HG03060 (cell line): ENCODE results near the gene COL16A1.

Source experiments
- ATAC-seq: cut with Tn5 transposase; IDR thresholded peaks from one replicate; pipeline ENCODE4 v1.9.1; 2021; ENCODE audit warnings: low read depth, moderate number of reproducible peaks; ENCODE audit not compliant: unreplicated experiment

The COL16A1 gene

DNA sequence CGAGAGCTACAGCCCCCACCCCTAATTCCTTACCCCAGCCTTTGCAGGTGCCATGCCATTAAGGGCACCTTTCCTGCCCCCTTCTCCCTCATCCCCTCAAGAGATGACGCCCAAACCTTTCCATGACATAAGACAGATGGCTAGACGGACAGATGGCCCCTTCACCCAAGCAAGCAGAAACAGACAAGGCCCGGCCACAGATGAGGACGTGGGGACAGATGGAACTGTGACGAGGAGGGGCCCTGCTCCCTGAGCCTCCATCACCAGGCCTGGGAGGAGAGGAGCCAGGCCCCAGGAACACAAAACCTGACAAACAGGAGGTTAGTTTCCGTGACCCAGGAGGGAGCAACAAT, 34.4 kb downstream of the COL16A1 start:
- ATAC-seq, result no peak

DNA sequence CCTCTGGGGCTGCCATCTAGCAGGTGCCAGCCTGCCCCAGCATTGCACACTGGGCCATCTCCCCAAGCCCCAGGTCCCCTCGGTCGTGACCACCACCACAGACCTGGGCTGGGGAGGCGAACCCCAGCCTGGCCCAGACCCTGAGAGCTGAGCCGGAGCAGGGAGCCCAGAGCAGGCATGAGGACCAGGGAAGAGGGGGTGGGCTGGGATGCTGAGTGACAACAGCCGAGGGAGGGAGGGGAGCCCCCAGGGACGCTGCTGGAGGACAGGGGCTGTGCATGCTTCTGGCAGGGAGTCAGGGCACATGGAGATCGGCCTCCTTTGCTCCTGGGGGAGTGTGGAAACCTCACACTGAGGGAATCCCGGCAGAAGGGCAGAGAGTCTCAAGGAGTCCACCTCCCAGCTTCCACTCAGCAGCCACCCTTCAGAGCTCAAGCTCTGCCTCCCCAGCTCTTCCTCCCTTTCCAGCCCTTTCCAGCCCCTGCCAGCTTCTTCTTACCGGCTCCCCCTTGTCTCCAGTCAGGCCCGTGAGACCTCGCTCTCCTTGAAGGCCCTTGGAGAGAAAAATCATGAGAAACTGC, 35.4 kb downstream of the COL16A1 start:
- no peak for ATAC-seq

DNA sequence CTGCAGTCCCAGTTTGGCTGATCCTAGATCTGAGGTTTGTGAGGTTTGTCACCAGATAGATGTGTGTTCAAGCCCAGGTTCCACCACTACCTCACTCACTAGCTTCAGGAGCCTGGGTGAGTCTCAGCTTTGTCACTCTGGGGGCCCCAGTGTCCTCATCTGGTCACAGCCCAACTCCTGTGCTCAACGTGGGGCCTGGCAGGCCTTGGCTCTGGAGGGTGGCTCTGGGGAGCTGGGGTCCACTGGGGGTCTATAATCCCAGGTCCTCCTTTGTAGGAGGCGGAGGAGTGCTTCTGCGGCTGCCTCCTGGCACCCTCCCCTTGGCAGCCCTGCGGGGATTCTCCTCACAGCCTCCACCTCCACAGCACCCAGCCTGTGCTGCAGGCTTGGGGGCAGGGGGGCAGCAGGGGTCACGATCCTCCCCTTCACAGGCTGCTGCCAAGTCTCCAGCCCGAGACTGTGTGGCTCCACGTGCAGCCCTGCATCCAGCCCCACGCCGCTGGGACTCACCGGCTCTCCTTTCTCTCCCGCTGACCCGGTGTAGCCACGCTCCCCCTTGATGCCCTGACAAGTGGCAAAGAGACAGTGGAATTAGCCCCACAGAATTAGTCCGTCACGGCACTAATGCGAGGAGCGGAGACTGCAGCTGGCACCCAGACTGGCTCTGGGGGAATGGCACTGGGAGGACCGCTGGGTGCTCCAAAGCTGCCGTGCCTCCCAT, 36.6 kb downstream of the COL16A1 start:
- no peak for ATAC-seq

DNA sequence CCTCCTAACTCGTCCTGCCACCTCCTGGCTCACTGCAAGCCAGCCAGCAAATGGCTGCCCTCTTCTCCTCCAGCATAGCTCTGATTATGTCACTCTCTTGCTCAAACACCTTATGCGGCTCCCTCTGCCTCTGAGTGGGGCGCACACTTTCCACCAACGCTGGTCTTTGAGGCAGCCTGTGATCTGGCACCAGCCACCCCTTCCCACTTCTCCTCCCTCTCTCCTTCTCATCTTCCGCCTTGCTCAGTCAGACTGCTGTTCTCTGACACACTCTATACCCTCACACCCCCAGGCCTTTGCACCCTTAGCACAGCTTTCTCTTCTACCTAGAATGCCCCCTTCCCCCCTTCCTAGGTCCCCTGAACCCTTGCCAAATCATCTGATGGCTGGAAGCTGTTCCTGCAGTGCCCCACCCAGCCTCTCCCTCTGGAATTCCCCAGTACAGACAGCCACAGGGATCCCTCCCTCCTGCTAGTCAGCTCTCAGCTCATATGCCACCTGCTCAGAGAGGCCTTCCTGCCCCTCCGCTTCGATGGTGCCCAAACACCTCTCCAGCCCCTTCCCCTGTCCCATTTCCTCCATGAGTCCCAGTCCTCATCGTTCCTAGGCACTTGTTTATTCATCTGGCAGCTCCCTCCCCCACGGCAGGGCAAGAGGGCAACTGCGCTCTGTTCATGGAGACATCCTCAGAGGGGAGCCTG, 37.4 kb downstream of the COL16A1 start:
- ATAC-seq, result no peak

DNA sequence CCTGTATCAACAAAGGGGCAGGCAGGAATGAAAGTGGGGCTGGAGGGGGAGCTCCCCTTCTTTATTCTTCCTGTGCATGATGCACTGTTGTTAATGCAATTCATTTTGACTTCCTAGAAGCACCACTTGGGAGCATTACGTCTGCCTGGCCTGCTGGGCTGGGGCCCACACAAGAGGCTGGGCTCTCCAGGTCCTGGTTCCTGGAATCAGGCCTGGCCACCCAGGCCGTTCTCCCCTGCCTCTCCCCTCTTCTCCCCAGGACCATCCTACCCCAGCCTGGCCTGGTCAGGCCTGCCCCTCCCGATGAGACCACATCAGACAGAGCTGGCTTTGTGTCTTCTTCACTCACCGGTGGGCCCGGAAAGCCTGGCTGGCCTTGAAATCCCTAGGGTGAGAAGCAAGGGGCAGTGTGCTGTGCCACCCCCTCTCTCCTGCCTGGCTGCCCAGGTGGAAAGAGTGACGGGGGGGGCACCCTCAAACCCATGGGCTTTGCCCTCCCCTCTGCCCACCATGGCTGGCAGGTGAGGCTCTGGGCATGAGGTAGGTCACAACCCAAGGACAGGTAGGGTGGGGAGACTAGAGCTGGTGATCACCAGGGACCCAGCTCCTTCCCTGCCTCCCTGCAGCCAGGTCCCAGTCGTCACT, 38.5 kb downstream of the COL16A1 start:
- no peak for ATAC-seq

DNA sequence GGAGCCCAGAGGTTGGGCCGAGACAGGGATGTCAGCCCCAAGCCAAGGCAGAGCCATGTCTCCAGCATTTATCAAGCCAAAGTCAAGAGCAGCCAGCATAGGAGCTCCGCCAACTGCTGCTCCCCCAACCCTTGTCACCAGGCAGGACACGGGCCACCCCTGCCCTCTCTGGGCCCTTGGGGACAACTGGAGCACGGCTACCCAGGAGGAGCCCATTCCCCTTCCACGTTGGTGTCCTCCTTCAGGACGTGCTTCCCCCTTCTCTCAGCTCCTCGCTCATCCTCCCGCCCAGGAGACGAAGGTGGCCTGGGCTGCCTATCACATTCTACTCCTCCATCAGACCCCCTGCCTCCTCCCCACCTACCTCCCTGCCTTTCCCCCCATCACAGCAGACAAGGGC, 39.3 kb downstream of the COL16A1 start:
- ATAC-seq, result no peak

DNA sequence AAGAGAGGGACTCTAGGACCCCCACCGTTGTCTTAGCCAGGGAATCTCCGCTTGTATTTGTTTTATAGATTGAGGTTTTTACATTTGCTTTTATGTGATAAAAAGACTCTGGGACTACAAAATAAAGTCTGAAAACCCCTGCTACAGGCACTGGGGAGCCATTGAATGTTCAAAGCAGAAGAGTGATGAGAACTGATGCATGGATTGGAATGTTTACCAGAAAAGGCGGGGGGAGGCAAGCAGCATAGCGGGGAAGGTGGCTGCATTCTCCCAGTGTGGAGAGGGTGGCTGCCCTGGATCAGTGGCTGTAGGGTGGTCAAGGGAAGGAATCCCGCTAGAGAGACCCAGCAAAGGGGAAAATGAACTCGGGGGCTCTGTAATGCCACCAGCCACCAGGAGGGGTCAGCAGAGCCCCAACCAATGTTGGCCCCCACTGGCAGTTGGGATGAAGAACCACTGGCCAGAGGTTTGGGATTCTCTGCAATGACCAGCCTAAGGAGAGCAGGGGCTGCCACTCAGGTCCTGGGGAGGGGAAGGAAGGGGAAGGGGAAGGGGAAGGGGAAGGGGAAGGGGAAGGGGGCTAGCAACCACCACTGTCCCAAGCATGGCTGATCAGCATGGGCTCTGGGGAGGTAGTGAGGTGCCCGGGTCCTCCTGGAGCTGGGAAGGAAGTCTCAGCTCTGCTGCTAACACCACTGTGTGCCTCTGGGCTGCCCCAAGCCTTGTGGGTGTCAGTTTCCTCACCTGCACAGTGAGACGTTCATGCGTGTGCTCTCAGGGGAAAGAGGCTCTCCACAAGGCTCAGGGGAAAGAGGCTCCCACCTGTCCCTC, 40.0 kb downstream of the COL16A1 start:
- no peak for ATAC-seq

DNA sequence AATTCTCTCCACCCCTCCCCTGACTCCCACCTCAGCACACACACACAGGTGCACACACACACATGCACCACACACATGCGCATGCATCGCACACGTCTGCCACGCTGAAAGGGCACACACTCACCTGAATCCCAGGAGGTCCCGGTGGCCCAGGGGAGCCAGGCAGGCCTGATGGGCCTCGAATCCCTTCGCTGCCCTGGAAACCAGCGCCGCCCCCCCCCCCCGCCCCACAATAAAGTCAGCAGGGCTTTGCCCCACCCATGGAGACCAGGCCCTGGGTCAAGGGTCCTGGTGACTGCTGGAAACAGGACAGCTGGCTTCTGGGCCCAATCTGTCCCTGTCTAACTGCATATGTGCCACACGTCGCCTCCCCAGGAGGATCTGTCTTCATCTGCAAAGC, 41.4 kb downstream of the COL16A1 start:
- ATAC-seq, result no peak

DNA sequence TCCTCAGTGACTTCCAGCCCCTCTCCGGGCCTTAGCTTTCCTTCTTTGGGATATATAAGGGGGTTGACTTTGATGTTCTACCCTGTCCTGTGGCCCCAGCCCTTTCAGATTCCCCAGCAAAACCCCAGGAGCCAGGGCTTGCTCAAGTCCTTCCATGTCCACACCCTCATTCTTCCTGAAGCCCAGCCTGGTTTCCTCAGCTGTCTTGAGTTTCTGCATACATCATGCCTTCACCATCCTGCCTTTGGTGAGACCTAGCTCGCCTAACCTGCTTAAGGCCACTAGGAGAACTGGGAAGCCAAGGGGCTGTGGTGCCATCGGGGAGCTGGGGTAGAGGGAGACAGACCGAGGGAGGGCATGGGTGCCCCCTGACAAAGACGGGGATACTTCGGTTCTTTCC, 42.0 kb downstream of the COL16A1 start:
- ATAC-seq, result no peak

DNA sequence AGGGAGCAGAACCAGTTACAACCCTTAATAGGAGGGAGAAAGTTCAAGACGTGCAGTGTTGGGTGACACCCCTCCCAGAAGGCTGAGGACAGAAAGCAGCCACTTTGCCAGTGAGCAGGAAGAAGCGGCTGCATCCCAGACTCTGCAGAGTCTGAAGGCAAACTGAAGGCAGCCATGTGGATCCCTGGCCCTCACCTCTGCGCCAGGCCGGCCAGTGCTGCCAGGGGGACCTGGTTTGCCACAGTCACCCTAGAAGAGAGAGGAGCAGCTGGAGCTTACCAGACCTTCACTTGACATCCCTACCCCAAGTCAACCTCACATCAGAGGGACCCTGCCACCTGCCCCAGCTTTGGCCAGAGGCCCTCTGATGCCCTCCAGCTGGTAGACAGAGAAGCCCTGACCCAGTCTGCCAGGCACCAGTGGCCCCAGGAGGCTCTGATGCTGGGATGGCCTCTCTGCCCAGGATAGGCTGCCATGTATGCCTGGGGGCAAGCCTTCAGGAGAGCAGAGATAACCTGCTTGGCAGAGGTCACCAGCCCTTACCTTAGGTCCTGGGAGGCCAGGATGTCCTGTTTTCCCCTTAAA, 42.9 kb downstream of the COL16A1 start:
- no peak for ATAC-seq

DNA sequence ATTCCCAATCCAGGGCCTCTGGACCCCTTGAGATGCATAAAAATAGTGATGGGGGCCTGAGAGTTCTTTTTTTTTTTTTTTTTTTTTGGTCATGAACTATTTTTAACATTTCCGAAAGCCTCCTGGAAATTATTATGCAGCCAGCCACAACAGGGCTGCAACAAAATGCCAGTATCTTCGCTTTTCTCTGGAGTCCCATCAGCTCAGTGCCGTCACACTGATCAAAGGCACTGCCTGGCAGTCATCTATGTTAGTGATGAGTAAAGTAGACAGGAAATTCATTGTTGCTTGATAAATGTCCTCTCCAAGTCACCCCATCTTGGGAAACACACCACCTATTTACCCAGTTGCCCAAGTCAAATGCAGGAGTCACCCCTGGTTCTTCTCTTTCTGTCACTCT, 43.9 kb downstream of the COL16A1 start:
- ATAC-seq, result no peak

DNA sequence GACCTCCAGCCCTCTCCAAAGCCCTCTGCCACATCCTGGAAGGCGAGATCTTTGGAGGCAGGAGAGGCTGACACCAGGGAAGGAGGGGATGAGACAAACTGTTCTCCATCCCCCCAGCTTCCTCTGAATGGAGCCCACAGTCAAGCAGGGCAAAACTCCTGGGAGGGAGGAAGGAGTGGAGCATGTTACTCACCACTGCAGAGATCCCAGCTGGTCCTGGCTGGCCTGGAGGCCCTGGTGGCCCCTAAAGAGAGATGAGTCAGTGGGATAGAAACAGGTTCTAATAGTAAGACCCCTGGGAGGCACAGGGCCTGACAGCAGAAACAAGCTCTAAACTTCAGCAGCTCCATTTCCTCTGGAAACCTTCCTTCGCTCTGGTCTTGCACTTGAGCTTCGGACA, 45.1 kb downstream of the COL16A1 start:
- no peak for ATAC-seq

DNA sequence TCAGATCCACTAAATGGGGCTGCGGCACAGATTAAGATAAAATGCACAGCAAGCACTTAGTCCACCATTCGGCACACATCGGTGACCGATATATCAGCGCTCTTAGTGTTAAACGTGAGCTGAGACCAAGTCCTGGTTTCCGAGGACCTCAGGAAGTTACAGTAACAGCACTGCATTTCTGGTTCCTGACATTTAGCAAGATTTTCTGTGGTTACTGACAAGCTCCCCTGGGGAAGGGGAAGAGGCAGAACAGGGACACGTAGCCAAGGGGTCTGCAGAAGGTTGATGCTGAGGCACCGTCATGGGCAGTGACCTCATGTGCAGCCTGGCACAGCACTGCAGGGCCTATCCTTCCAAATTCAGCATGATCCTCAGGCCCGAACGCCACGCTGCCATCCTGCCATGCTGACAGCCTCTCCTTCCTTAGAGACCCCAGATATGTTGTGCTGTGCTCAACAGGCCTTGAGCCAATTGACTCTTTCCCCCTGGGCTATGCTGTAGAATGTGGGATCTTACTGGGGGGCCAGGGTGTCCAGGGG, 45.8 kb downstream of the COL16A1 start:
- no peak for ATAC-seq

DNA sequence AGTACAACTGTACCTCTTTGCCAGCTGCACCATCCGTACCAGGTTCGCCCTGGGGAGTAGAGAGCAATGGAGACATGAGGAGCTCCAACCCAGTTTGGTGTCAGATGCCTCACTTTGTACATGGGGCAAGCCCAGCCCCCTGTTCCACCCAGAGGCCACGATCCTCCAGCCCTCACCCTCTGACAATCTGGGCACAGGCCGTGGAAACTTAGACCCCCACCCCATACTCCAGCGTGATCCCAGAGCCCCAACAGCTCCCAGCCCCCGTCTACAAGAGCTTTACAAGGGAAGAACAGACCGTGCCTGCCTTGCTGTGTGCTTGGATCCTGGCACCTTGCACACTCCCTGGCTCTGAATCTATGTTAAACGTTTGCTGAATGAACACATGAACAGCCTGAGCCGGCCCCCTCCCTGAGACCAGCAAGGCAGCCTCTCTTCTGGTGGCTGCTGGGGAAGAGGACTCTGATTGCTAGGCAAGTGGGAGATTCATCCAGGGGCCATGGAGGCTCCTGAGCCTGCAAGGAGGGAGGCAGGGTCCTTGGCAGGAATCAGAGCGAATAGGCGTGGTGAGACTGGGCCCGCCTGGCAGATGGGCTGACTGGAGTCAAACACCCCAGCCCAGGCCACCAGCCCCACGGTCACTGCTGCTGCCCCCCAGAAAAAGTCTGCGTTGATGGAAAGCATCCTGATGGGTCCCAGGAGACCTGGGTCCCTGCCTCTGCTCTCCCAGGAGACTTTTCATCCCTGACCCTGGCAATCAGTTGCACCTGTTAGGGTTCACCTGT, 46.6 kb downstream of the COL16A1 start:
- ATAC-seq, result no peak

DNA sequence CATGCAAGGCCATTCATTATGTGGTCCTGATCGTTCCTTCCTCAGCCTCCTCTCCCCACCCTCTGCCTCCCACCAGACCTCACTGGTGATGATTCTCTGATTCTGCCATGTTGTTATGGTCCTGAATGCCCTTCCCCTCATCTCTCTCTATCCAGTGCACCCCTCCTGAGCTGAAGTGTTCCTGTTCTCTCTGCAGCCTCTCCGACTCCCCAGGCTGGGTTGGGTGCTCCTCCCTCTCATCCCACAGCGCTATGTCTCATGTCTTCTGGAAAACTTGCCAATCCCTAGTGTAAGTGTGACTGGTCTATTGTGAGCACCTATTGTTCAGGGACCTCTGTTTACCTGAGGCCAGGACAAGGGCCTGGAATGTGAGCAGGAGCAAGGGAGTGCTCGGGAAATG, 48.1 kb downstream of the COL16A1 start:
- no peak for ATAC-seq

DNA sequence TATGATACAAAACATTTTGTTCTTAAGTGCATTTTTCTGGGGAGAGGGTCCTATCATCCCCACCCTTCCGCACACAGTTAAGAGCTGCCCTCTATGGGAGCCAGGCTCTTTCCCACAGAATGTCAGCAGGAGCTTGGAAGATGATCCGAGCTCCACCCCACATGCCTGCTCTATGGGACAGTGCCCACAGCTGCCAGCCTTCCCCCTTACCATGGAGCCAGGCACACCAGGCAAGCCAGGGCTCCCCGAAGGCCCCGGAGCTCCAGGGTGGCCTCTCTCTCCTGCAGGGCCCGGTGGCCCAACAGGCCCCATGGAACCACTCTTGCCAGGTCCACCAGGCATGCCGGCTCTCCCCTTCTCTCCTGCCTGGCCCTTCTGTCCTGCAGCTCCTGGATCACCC, 48.7 kb downstream of the COL16A1 start:
- no peak for ATAC-seq

DNA sequence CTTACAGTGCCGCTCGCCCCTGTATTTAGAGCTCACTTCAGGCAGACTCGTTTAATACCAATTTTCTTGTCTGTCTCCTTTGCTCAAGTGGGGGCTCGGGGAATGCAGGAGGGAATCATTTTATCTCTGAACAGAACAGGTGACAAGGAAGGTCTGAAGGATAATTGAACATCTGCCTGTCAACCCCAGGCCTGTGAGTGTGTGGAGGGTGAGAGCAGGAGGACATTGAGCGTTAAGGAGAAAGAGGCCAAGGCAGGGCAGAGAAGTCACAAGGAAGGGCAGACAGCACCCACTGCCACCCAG, 49.4 kb downstream of the COL16A1 start:
- ATAC-seq, result no peak

DNA sequence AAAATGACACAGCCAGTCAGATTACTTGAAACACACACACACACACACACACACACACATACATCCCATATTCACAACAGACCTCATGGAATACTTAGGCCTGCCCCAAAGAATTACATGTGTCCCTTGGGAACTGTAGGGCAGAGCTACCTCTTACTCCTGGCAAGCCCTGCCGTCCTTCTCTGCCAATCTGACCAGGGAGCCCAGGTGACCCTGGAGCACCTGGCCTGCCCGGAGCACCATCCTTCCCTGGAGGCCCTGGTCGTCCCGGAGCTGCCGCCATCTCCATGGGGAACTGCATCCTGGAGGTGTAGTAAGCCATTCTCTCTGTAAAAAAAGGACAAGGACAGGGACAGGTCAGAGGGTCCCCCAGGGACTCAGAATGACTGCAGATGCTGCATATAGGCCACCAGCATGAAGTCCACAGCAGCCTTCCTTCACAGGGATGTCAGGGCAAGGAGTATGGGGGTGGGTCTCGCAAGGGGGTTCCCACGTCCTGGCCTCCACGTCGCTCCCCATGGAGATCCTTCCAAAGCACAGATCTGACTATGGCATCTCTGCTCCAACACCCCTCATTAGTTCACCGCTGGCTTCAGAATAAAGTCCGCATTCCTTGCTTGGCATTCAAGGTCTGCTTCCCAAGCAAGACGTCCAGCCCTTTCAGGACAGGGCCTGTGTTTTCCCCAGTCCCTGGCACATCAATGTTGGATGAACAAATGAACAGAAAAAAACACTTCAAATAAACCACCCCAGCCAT, 49.9 kb downstream of the COL16A1 start:
- ATAC-seq, result no peak
